Panc1 (cell line): Measurements from ENCODE around the gene DDOST.

ENCODE experiments used
- POLR2AphosphoS5 ChIP-seq: IDR thresholded peaks from 2 replicates; pipeline ENCODE4 v1.6.1; 2012; ENCODE audit warnings: mild to moderate bottlenecking, low read depth, low read length, moderate library complexity
- SIN3A ChIP-seq: IDR thresholded peaks from 2 replicates; pipeline ENCODE4 v1.6.1; 2012; ENCODE audit warnings: low read depth, mild to moderate bottlenecking, low read length, moderate library complexity, borderline replicate concordance; ENCODE audit not compliant: insufficient read depth
- TCF7L2 ChIP-seq: IDR thresholded peaks from 2 replicates; pipeline ENCODE4 v1.6.1; 2011; ENCODE audit warnings: mild to moderate bottlenecking, low read depth, low read length, inconsistent platforms
- TF ChIP-seq, protein P1 (sequence below): fragments of 450-650 bp; IDR thresholded peaks from 2 replicates; pipeline ENCODE4 v1.5.1; 2017; ENCODE audit warnings: mild to moderate bottlenecking
- TF ChIP-seq, protein P2 (sequence below), 2 experiments: IDR thresholded peaks; 2 replicates each; pipeline ENCODE4 v1.6.1; 2011 to 2012; ENCODE audit warnings: low read depth in 2 of 2, control low read depth in 1 of 2, low read length in 1 of 2, mild to moderate bottlenecking in 1 of 2, moderate library complexity in 1 of 2; ENCODE audit not compliant: insufficient read depth in 1 of 2

DNA sequence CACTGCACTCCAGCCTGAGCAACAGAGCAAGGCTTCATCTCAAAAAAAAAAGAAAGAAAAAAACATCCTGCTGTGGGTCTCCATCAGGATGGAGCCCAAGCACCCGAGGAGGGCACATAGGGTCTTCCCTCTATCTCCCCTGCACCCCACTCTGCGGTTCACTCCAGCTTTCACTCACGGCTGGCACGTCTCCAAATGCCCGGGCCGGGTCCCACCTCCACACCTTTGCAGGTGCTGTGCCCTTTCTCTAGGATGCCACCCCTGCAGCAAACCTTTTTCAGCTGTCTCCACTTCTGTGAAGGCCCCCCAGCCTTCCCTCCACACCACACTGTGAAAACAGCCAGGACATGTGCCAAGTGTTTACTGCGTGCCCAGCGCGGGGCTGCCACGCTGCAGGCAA is 22.4 kb upstream of the DDOST start:
- TF ChIP-seq, protein P1, sequence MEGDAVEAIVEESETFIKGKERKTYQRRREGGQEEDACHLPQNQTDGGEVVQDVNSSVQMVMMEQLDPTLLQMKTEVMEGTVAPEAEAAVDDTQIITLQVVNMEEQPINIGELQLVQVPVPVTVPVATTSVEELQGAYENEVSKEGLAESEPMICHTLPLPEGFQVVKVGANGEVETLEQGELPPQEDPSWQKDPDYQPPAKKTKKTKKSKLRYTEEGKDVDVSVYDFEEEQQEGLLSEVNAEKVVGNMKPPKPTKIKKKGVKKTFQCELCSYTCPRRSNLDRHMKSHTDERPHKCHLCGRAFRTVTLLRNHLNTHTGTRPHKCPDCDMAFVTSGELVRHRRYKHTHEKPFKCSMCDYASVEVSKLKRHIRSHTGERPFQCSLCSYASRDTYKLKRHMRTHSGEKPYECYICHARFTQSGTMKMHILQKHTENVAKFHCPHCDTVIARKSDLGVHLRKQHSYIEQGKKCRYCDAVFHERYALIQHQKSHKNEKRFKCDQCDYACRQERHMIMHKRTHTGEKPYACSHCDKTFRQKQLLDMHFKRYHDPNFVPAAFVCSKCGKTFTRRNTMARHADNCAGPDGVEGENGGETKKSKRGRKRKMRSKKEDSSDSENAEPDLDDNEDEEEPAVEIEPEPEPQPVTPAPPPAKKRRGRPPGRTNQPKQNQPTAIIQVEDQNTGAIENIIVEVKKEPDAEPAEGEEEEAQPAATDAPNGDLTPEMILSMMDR: no peak
- TF ChIP-seq SIN3A: no peak
- TF ChIP-seq, protein P2, sequence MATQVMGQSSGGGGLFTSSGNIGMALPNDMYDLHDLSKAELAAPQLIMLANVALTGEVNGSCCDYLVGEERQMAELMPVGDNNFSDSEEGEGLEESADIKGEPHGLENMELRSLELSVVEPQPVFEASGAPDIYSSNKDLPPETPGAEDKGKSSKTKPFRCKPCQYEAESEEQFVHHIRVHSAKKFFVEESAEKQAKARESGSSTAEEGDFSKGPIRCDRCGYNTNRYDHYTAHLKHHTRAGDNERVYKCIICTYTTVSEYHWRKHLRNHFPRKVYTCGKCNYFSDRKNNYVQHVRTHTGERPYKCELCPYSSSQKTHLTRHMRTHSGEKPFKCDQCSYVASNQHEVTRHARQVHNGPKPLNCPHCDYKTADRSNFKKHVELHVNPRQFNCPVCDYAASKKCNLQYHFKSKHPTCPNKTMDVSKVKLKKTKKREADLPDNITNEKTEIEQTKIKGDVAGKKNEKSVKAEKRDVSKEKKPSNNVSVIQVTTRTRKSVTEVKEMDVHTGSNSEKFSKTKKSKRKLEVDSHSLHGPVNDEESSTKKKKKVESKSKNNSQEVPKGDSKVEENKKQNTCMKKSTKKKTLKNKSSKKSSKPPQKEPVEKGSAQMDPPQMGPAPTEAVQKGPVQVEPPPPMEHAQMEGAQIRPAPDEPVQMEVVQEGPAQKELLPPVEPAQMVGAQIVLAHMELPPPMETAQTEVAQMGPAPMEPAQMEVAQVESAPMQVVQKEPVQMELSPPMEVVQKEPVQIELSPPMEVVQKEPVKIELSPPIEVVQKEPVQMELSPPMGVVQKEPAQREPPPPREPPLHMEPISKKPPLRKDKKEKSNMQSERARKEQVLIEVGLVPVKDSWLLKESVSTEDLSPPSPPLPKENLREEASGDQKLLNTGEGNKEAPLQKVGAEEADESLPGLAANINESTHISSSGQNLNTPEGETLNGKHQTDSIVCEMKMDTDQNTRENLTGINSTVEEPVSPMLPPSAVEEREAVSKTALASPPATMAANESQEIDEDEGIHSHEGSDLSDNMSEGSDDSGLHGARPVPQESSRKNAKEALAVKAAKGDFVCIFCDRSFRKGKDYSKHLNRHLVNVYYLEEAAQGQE (IDR thresholded peaks at IDR 0.05; ENCODE audit: insufficient read depth in 1 of 2, low read depth in 2 of 2, low read length in 1 of 2): no peak
- no peak for TF ChIP-seq POLR2AphosphoS5
- no peak for TF ChIP-seq TCF7L2
